NCI-H2107 treated with DMSO at 0.1 percent for 48 hours (cell line): ENCODE data around the gene GDPD4.
A peak's percentile ranks its signal among the peaks of the same experiment; 100 is the strongest.

Experiments used
- DNase-seq: peaks from one replicate; lab custom pipeline; 2025; ENCODE audit not compliant: unreplicated experiment; lab: John Stamatoyannopoulos, UW

GDPD4 gene

GRCh38 chr11:77191823-77192495 is 109.5 kb downstream of the GDPD4 start:
- no peak for DNase-seq

- no peak for DNase-seq
These were observed 110.1 kb downstream of the GDPD4 start for GRCh38 chr11:77191429-77191822.

- no peak for DNase-seq
These were observed 111.0 kb downstream of the GDPD4 start for GRCh38 chr11:77190331-77191075.

- DNase-seq: no peak
These were observed 111.8 kb downstream of the GDPD4 start for GRCh38 chr11:77189588-77190210.

GRCh38 chr11:77188633-77189491 is 112.6 kb downstream of the GDPD4 start:
- DNase-seq: peak; percentile 45

DNA sequence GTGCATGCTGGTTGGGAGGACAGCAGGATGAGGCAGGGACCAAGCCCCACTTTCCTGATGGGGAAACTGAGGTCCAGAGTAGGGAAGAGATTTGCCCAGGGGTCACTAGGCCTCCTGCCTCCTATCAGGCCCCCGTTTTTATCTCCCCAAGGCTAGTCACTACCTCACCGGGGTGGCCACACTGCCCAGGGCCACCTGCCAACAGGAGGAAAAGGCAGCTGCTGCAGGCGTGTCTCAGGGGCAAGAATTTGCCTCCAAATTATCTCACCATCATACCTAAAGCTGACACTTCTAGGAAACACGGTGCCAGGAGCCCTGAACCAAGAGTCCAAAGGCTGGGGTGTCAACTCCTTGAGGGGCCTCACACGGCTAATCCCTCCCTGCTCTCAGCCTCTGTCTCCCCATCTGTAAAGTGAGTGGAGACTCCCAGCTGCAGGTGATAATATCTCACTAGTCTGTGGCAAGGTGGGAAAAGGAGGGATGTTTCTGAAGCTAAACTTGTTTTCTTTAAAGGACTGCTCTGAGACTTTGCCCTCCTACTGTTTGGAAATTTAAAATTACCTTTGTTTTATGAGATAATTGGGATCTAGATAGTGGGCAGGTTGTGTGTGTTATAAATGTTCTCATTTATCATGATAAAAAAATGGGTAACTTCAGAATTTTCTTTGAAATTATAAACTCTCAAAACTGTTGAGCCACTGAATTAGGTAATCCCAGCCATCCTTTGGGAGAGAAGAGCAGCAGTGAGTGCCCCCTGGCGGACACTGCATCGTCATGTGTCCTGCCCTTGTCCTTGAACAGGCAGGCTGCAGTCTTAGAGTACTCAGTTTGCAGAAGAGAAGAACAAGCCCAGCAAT is 113.5 kb downstream of the GDPD4 start:
- DNase-seq: peak; percentile 38

DNA sequence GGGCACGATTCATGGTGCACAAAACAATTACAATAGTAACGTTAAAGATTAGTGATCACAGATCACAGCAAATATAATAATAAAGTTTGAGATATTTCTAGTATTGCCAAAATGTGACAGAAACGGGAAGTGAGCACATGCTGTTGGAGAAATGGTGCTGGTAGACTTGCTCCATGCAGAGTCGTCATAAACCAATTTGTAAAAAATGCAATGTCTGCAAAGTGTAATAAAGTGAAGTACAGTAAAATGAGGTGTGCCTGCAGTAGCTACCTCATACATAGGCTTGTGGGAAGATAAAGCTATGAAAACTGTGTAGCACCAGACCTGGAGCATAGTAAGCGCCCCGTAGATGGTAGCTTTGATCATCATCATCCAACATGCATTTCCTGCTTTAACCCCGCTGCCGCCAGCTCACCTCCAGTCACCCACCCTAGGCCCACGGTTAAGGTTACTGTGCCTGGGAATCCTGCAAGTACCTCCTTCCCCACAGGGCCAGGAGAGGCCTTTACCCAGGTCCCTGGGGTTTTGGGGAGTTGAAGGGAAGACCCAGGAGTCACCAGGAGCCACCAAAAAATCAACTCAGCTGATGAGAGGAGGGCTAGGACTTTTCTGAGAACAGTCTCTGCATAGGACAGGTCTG is 114.3 kb downstream of the GDPD4 start:
- DNase-seq: no peak

DNA sequence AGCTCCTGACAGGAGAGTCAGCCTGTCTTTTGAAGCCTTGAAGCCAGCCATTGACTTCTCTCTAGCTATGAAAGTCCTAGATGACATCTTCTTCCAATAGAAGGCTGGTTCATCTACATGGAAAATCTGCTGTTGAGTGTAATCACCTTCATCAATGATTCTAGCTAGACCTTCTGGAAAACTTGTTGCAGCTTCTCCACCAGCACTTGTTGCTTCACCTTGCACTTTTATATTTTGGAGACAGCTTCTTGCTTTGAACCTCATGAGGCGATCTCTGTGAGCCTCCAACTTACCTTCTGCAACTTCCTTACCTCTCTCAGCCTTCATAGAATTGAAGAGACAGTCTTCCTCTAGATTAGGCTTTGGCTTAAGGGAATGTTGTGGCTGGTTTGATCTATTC is 115.2 kb downstream of the GDPD4 start:
- DNase-seq: no peak

GRCh38 chr11:77184136-77184860 is 117.2 kb downstream of the GDPD4 start:
- DNase-seq: no peak

DNA sequence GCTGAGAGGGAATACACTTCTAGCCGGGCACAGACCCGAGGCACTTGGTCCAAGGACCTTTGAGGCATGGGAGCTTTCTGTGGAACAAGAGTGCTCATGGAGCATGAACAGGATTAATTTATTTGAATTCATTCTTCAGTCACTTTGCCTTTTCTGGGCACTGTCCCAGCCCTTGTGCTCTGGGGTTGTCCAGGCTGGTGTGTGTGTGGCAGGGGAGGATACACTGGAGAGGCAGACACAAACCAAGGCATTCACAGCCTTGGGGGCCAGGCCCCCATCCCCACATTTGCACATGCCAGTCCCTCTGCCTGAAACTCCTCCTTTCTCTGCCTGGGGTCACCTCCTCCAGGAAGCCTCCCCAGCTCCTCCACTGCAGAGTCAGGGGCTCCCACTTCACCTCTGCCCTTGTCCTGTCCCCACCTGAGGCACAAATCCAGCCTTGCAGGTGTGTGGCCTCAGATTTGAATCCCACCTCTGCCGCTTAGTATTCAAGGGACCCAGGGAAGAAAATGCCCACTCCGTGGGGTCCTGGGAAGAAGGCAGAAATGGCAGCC is 118.0 kb downstream of the GDPD4 start:
- no peak for DNase-seq

- no peak for DNase-seq
These were observed 118.7 kb downstream of the GDPD4 start for GRCh38 chr11:77182542-77183430.

GRCh38 chr11:77181799-77182541 is 119.5 kb downstream of the GDPD4 start:
- no peak for DNase-seq

GRCh38 chr11:77181226-77181625 is 120.3 kb downstream of the GDPD4 start:
- DNase-seq: no peak

DNA sequence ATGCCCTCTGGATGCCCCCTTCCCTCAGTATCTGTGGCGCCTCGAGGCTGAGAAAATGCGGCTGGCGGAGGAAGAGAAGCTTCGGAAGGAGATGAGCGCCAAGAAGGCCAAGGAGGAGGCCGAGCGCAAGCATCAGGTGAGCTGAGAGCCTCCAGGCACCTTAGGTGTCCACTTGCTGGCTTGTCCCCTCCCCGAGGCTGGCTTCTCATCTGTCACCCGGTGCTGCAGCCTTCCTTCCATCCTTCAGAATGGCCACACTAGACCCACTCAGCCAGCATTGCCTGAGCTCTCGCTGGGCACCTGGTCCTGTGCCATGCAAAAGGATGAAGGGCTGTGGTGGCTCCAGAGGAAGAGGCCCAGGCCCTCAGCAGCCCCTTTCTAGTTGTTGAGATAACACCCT is 121.1 kb downstream of the GDPD4 start:
- no peak for DNase-seq

- DNase-seq: no peak
These were observed 121.8 kb downstream of the GDPD4 start for GRCh38 chr11:77179681-77180080.

GRCh38 chr11:77179048-77179447 is 122.4 kb downstream of the GDPD4 start:
- no peak for DNase-seq

GRCh38 chr11:77178150-77178549 is 123.3 kb downstream of the GDPD4 start:
- DNase-seq: no peak
